Mucosa of stomach (tissue), 1 donor: Measurements from ENCODE around the gene C1orf21.

Experiments
- H3K27me3 ChIP-seq: one replicate; pipeline ENCODE4 v1.7.0; 2013; ENCODE audit warnings: mild to moderate bottlenecking, low read length; ENCODE audit not compliant: control insufficient read depth, insufficient read depth
- H3K36me3 ChIP-seq: one replicate; pipeline ENCODE4 v1.7.0; 2013; ENCODE audit warnings: low read length; ENCODE audit not compliant: control insufficient read depth, insufficient read depth
- H3K4me1 ChIP-seq: one replicate; pipeline ENCODE4 v1.7.0; 2013; ENCODE audit warnings: mild to moderate bottlenecking, low read length; ENCODE audit not compliant: control insufficient read depth, insufficient read depth
- H3K4me3 ChIP-seq: one replicate; pipeline ENCODE4 v1.7.0; 2013; ENCODE audit warnings: low read length
- H3K9ac ChIP-seq: one replicate; pipeline ENCODE4 v1.7.0; 2013; ENCODE audit warnings: mild to moderate bottlenecking, low read length, moderate library complexity
- H3K9me3 ChIP-seq: one replicate; pipeline ENCODE4 v1.7.0; 2013; ENCODE audit warnings: mild to moderate bottlenecking, low read length, moderate library complexity; ENCODE audit not compliant: control insufficient read depth
- donor health status: Pancreatic carcinoma.

C1orf21 gene

DNA sequence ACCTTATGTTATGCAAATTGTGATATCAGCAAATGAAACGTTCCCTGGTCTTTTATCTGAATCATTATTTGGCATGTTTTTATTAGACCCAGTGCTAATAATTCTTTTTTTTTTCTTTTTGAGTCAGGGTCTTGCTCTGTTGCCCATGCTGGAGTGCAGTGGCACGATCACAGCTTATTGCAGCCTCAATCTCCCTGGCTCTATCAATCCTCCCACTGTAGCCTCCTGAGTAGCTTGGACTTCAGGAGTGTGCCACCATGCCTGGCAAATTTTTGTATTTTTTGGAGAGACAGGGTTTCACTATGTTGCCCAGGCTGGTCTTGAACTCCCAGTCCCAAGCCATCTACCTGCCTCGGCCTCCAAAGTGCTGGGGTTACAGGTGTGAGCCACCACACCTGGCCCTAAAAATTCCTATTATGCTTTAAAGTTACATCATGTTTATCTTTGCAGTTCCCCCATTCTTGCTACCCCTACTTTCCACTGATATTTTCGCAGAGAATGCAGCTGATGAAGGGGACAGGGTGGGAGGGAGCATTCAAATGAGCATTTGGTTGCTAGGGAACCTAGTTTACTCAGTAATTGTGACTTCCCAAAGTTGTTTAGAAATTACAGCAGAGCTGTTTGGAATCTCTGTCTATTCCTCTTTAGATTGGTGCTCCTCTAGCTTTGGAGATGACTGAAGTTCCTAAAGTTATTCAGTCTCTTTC, 18.4 kb downstream of the C1orf21 start:
- Histone ChIP-seq H3K9me3 (no peaks in the 10 kb centered on the region), H3K9ac (no peak overlapping the region), H3K4me1 (peaks cover 23% of the 10 kb centered on the region)

DNA sequence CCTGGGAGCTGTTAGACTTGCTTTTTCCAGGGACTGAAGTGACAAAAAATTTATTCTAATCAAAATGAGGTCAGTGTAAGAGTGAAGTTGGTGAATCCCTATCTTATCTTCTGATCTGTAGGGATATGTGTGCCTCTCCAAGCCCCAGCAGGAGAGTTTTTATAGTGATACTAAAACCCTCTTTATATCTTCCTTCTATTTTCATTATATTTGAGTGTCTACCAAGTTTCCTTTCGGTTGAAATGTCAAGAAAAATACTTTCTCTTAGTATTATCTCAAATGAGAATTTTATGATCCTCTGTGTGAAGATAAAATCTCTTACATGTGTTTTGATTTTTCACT, 18.9 kb downstream of the C1orf21 start:
- H3K4me3 ChIP-seq, result no peak overlapping the region
- H3K9me3 ChIP-seq, result no peaks in the 10 kb centered on the region
- H3K27me3 ChIP-seq, result no peaks in the 10 kb centered on the region
- H3K36me3 ChIP-seq, result no peaks in the 10 kb centered on the region
- peaks cover 23% of the 10 kb centered on the region for H3K4me1 ChIP-seq
- H3K9ac ChIP-seq, result no peak overlapping the region

More for the DNA sequence above, 18.4 kb downstream of the C1orf21 start:
- H3K4me3 ChIP-seq, result no peak overlapping the region
- H3K27me3 ChIP-seq, result no peaks in the 10 kb centered on the region
- H3K36me3 ChIP-seq, result no peaks in the 10 kb centered on the region

DNA sequence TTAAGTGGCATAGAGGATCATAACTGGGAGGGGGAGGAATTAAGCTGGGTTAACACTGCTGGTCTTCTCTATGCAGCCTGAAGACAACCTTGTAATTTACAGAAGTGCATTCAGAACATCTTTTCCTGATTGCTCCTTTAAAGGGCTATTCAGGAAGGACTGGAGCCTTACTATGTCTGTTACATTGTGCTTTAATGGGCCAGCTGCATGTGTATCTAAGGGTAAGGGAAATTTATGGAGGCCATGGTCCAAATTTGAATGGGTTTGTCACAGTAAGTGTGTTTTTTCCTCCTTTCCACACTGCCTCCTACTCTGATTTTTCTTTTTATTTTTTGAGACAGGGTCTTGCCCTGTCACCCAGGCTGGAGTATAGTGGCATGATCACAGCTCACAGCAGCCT, 19.6 kb downstream of the C1orf21 start:
- H3K4me3 ChIP-seq, result no peak overlapping the region
- H3K36me3 ChIP-seq, result no peaks in the 10 kb centered on the region
- no peaks in the 10 kb centered on the region for H3K9me3 ChIP-seq
- no peak overlapping the region for H3K9ac ChIP-seq
- peaks cover 23% of the 10 kb centered on the region for H3K4me1 ChIP-seq
- no peaks in the 10 kb centered on the region for H3K27me3 ChIP-seq

DNA sequence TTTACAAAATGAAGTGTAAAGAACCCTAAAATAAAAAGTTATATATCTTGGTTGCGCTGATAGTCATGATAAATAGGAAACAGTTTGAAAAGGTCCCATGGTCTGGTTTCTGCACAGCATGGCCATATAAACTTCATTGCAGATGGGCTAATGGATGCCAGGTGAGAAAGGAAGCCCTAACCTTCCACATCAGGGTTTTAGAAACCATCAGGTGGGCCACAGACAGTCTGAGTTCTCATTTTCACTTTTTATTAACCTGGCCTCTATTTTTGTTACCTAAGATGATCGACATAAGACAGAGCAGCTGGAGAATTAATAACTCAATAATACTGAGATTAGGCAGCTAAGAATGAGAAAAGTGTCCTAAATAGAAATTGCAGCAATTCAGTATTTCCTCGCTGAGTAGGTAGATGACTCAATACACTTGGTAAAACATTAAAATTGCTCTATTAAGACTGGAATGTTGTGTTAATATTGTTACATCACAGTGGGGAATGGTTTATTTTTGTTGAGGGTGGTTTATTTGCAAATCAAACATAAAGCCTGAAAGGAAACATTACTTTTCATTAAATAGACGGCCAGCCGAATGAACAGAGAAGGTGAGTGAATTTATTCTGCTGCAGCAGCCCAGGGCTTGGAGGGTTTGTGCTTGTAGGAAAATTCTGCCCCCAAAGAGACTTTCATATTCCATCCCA, 21.1 kb downstream of the C1orf21 start:
- Histone ChIP-seq H3K36me3 (no peaks in the 10 kb centered on the region), H3K9me3 (no peaks in the 10 kb centered on the region), H3K4me1 (peaks cover 23% of the 10 kb centered on the region), H3K27me3 (no peaks in the 10 kb centered on the region), H3K9ac (no peak overlapping the region), H3K4me3 (no peak overlapping the region)

DNA sequence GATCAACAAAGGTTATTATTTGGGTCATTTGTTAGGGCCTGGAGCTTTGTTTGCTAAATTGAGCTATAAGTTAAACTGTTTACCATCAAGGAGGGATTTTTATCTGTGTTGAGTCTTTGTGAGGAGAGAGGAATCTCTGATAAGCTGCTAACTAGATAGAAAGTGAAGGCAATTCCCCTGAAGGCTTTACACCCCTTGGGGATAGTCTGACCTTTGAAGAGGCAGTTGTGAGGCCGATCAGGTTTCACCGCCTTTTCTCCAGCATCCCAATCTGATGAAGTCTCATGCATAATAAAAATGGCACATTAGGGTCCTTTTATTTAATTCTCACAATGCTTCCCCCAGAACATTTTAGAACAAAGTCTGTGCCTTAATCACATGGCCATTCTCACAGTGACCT, 21.8 kb downstream of the C1orf21 start:
- Histone ChIP-seq H3K4me1 (peaks cover 23% of the 10 kb centered on the region), H3K9ac (no peak overlapping the region), H3K36me3 (no peaks in the 10 kb centered on the region), H3K27me3 (no peaks in the 10 kb centered on the region), H3K9me3 (no peaks in the 10 kb centered on the region), H3K4me3 (no peak overlapping the region)

DNA sequence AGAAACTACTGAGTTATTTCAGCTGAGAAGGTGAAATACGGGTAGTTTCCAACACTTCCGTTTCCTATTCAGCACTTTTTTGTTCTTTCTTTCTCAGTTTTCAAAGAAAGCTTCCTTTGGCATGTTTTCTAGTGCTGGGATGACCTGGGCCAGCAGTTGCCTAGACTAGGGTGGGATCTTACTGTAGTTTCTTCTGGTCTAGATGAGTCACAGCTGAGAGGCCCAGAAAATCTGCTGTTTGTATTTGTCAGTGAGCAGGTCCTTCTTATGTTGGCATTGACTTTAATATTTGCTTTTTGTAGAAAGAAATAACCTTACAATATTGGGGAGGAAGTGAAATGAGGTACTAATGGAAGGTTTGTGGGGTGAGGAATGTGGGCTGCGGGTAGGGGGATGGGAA, 22.2 kb downstream of the C1orf21 start:
- Histone ChIP-seq H3K9me3 (no peaks in the 10 kb centered on the region), H3K4me1 (peaks cover 23% of the 10 kb centered on the region), H3K9ac (no peak overlapping the region), H3K27me3 (no peaks in the 10 kb centered on the region), H3K36me3 (no peaks in the 10 kb centered on the region), H3K4me3 (no peak overlapping the region)

DNA sequence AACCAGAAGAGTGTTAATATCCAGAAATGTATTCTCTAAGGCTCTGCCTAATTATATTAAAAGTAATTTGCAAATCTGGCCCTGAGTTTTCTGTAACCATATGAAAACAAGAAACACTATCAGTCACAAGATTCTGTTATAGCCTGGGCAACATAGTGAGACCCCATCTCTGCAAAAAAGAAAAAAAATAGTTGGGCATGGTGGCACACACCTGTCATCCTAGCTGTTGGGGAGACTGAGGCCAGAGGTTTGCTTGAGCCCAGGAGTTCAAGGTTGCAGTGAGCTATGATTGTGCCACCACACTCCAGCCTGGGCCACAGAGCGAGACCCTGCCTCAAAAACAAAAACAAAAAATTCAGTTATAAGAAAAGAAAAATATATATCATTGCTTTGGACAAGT, 25.6 kb downstream of the C1orf21 start:
- no peaks in the 10 kb centered on the region for H3K9me3 ChIP-seq
- H3K4me1 ChIP-seq, result peaks cover 22% of the 10 kb centered on the region
- no peak overlapping the region for H3K4me3 ChIP-seq

DNA sequence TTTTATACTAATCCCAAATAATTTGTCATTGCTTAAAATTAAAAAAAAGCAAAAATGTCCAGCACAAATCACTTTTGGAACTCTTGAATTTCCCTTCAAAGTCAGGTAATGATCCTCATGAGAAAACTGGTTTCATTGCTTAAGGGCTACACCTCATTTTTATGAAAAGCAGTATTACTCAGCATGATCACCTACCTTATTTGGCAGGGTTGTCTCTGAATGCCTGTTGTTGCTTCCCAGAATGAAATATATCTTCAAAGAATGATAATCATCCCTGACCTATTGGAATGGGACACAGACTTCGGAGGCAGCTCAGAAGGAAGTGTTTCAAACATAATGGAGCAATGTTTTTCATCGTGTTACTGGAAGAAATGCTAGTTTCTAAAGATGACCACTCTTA, 29.7 kb downstream of the C1orf21 start:
- Histone ChIP-seq H3K36me3 (no peaks in the 10 kb centered on the region), H3K27me3 (no peaks in the 10 kb centered on the region), H3K9me3 (no peaks in the 10 kb centered on the region), H3K4me1 (no peaks in the 10 kb centered on the region), H3K9ac (no peak overlapping the region), H3K4me3 (no peak overlapping the region)

More for the DNA sequence above, 25.6 kb downstream of the C1orf21 start:
- Histone ChIP-seq H3K36me3 (no peaks in the 10 kb centered on the region), H3K27me3 (no peaks in the 10 kb centered on the region), H3K9ac (no peak overlapping the region)

DNA sequence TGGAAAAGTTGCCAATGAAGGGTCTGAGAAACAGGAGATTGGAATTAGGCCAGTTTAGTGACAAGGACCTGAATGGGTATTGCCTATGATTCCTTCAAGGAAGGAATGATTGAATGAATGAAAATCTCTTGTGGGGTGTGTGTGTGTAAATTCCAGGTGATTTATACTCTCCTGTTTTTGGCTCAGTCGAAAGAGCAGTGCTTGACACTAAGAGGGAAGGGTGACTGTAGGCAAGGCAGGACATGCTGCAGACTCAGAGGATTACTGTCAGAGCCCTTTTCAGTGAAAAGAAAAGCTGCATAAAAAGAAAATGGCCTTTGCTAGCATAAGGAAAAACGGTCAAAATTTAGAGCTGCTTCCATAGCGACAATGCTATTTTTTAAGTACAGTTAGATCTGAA, 30.1 kb downstream of the C1orf21 start:
- no peak overlapping the region for H3K9ac ChIP-seq
- H3K27me3 ChIP-seq, result no peaks in the 10 kb centered on the region
- no peaks in the 10 kb centered on the region for H3K4me1 ChIP-seq
- no peaks in the 10 kb centered on the region for H3K36me3 ChIP-seq
- H3K9me3 ChIP-seq, result no peaks in the 10 kb centered on the region
- H3K4me3 ChIP-seq, result no peak overlapping the region

DNA sequence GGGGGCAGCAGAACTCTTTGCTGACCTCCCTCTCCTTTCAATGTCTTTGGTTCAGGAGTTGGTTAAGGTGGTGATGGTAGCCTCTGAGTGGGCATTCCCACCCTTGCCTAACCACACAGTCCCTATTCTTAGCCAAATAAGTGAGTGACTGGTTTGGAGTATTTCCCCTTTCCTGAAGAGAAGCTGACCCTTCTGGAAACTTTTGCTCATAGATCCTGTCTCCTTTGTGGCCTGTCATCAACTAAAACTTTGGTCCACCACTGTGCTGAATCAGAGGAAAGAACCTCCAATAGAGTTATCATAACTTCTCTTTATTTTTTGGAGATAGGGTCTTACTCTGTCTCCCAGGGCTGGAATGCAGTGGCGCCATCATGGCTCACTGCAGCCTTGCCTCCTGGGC, 31.1 kb downstream of the C1orf21 start:
- Histone ChIP-seq H3K9me3 (no peaks in the 10 kb centered on the region), H3K36me3 (no peaks in the 10 kb centered on the region), H3K27me3 (no peaks in the 10 kb centered on the region), H3K4me3 (no peak overlapping the region), H3K4me1 (peaks cover 7% of the 10 kb centered on the region), H3K9ac (no peak overlapping the region)

DNA sequence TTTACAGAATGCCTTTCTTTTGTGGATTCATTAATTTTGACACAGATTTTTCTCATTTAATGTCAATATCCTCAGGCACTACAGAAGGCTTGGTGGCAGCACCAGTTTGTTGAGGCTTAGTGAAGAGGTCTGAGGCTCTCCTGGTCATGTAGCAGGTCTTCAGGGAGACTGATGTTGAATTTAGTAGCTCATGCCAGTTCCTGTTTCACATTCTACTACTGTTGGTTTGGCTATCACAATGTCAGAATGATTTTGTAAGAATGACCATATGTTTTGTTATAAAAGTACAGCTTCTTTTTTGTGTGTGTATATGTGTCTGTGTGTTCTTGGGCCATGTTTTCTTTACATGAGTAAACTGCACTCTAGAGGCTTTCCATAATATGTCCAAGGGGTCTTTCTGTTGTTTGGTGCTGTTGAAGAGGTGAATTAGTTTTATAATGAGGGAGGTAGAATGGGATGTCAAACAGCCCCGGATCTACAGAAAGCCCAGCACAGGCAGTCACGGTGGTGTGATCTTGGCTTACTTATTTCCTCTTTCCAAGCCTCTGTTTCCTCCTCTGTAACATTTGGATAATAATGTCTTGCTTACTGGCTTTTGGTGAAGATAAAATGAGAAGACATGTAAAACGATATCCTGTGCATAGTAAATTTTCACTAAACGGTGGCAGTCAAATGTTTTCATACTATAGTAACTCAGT, 32.0 kb downstream of the C1orf21 start:
- Histone ChIP-seq H3K4me3 (no peak overlapping the region), H3K36me3 (no peaks in the 10 kb centered on the region), H3K9me3 (no peaks in the 10 kb centered on the region), H3K4me1 (peaks cover 9% of the 10 kb centered on the region), H3K9ac (no peak overlapping the region), H3K27me3 (no peaks in the 10 kb centered on the region)

DNA sequence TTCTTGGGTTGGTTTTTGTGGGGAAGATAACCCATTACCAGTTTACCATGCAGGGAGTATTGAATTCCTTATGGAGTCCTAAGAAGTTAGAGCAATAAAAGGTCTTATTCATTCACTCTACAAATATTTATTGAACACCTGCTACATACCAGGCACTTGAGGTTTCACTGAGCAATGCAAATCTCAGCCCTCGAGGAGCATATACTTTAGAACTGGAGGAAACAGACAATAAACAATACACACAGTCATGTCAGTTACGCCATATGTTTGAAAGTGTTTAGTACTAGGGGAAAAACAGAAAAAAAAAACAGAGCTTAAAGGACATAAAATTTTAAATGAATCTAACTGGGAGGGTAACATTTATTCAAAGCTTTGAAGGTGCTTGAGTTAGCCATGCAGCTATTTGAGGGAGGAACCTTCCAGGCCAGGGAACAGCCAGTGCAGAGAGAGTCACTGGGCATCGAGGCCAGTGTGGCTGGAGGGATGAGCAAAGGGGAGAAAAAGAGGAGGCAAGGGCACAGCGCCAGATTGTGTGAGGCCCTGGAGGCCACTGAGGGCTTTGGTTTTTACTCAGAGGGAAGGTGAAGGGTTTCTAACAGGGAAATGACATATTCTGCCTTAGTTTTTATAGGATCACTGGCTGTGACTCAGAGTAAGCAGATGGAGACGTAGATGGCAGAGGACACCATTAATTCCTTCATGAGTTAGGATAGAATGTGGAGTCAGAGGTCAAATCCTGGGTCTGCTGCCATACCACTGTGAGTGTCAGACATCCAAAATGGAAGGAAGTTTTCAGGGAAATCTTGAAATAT, 32.7 kb downstream of the C1orf21 start:
- H3K9me3 ChIP-seq, result no peaks in the 10 kb centered on the region
- no peaks in the 10 kb centered on the region for H3K36me3 ChIP-seq
- peaks cover 13% of the 10 kb centered on the region for H3K4me1 ChIP-seq
- no peak overlapping the region for H3K9ac ChIP-seq
- no peaks in the 10 kb centered on the region for H3K27me3 ChIP-seq
- no peak overlapping the region for H3K4me3 ChIP-seq
